Omental fat pad (tissue), 4 donors: ENCODE measurements around the gene ACOX1. TPM values are rescaled to one million over a fixed set of nuclear protein-coding genes. Genes with fewer than 3 reads are reported as not detected.
"Not testable (repeated sequence)": the region's sequence is repeated elsewhere in the genome, so short reads cannot be mapped to it uniquely, and the experiment has no call there.

Experiments used
- ATAC-seq: fragments of 150-250 bp; one replicate; pipeline ENCODE4 v1.9.1; 2016; ENCODE audit warnings: mild to moderate bottlenecking, moderate library complexity; ENCODE audit not compliant: low FRiP score
- DNase-seq: peaks from one replicate; pipeline ENCODE4 v3.0.0-alpha.2; 2019; ENCODE audit warnings: low spot score
- CTCF ChIP-seq, 3 donors: fragments of 450-650 bp; IDR thresholded peaks; one replicate each; pipeline ENCODE4 v1.5.1; 2016 to 2017; ENCODE audit warnings: antibody characterized with exemption in 3 of 3, mild to moderate bottlenecking in 3 of 3, moderate library complexity in 2 of 3
- total RNA-seq, 4 donors: library from RNA; depleted of rRNA; stranded (reverse); fragments of >200 nt; gene quantifications; one replicate each; pipeline ENCODE4 v1.1.0, GENCODE V29; 2016

ACOX1 gene
- total RNA-seq, 4 donors from 2014 or later: 63.7 to 176 (median 123) TPM

GRCh38 chr17:75981019-75981615 lies 2.2 kb upstream of the ACOX1 start:
- no peak for ATAC-seq
- no peak for DNase-seq
- no peak for TF ChIP-seq CTCF (IDR thresholded peaks at IDR 0.05)

- no peak for ATAC-seq
- no peak for DNase-seq
- TF ChIP-seq CTCF (IDR thresholded peaks at IDR 0.05): no peak
Observed at GRCh38 chr17:75980188-75981018, 1.4 kb upstream of the ACOX1 start.

DNA sequence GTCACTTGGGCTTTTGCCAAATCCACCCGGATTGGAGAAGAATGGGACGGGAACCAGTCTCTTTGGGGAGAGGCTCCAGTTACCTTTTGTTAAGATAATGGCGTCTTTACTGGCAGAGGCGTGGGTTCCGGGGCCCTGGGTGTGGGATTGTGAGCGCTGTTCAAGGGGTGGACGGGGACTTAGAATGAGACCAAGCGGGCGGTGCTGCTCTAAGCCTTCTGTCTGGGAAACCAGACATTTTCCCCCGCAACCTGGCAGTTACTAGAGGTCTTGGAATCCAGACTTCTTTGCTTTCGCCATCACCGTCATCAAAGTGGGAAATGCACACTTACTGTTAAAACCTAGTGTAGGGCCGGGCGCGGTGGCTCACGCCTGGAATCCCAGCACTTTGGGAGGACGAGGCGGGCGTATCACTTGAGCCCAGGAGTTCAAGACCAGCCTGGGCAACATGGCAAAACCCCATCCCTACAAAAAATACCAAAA lies 780 bp upstream of the ACOX1 start:
- DNase-seq (no peak), ATAC-seq (peak; percentile 18)

GRCh38 chr17:75976175-75976848 lies 2.7 kb downstream of the ACOX1 start:
- ATAC-seq: no peak
- no peak for TF ChIP-seq CTCF (IDR thresholded peaks at IDR 0.05)
- DNase-seq: no peak

More for the DNA sequence above, 780 bp upstream of the ACOX1 start:
- TF ChIP-seq CTCF (IDR thresholded peaks at IDR 0.05): no peak

DNA sequence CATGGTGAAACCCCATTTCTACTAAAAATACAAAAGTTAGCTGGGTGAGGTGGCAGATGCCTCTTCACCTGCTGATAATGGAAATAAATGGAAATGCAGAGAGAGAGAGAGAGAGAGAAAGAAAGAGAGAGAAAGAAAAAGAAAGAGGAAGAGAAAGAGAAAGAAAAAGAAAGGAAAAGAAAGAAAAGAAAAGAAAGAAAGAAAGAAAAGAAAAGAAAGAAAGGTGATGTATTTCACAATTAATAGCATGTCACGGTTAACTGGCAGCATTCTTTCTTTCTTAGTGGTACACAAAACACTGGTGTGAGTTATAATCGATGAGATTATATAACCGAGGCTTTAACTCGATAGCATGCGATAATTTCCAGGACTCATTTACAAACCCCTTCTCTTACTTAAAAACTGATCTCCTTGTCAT lies 3.2 kb downstream of the ACOX1 start:
- TF ChIP-seq CTCF (IDR thresholded peaks at IDR 0.05): no peak

DNA sequence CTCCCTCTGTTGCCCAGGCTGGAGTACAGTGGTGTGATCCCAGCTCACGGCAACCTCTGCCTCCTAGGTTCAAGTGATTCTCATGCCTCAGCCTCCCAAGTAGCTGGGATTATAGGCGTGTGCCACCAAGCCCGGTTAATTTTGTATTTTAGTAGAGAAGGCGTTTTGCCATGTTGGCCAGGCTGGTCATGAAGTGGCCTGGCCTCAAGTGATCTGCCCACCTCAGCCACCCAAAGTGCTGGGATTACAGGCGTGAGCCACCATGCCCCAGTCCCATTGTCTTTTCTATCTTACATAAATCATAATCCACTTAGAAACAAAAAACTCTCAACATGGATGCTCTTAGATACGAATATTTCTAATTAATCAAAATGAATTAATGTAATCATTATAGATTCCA lies 3.8 kb downstream of the ACOX1 start:
- DNase-seq, ATAC-seq: not testable (repeated sequence)

More for the DNA sequence above, 3.2 kb downstream of the ACOX1 start:
- ATAC-seq (no peak), DNase-seq (no peak)

DNA sequence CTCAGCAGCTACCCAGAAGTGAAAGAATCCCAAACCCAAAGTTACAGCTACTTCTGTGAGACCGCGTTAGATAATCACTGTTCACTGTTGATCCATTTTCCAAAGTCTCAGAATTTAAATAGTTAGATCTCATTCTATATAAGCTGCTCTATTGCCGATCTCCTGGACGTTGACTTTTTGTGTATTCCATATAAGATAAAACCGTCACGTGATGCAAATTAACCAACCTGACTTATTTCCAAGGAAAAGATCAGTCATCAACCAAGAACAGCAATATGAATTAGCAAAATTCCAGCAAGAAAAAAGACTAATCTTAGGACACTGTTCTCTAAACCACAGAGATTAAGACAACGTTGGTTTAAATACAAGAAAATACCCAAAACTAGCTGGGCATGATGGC lies 8.3 kb downstream of the ACOX1 start:
- no peak for TF ChIP-seq CTCF (IDR thresholded peaks at IDR 0.05)
- ATAC-seq: no peak
- no peak for DNase-seq
